H1 (cell line): ENCODE results near the gene SSBP3. TPM values are rescaled to one million over a fixed set of nuclear protein-coding genes. Genes with fewer than 3 reads are reported as not detected.

Source experiments
- CTCF ChIA-PET: fragments of 300-600 bp; sonication (Branson Sonifier 250); formaldehyde crosslinking; loops from one replicate; lab custom pipeline; 2021; ENCODE audit not compliant: partially characterized antibody; lab: Charles Lee
- POLR2A ChIA-PET: fragments of 300-600 bp; sonication (Branson Sonifier 250); formaldehyde crosslinking; loops from one replicate; lab custom pipeline; 2021; ENCODE audit warnings: inconsistent platforms; ENCODE audit not compliant: partially characterized antibody; lab: Charles Lee
- DNase-seq, 2 experiments: peaks; one replicate each; pipeline versions ENCODE4 v3.0.0 to v3.0.0-alpha.2; 2010 to 2022; ENCODE audit warnings: low spot score in 2 of 2, low read depth in 1 of 2, mixed read lengths in 1 of 2
- FAIRE-seq: peaks from 2 replicates; lab custom pipeline; 2011; peaks lifted over from hg19 to GRCh38; lab: Jason Lieb, UNC
- H2AFZ ChIP-seq: 2 replicates; pipeline ENCODE4 v1.8.1; 2012; ENCODE audit warnings: low read length, inconsistent platforms
- H2AK5ac ChIP-seq: 2 replicates; pipeline ENCODE4 v1.6.1; 2013; ENCODE audit warnings: low read depth, low read length
- H2BK120ac ChIP-seq: replicated peaks from 2 replicates; pipeline ENCODE3; 2013; ENCODE audit warnings: low read depth, low read length, inconsistent platforms
- H2BK12ac ChIP-seq: 2 replicates; pipeline ENCODE4 v1.6.1; 2013; ENCODE audit warnings: low read depth, low read length
- H2BK15ac ChIP-seq: 2 replicates; pipeline ENCODE4 v1.6.1; 2013; ENCODE audit warnings: low read length
- H2BK20ac ChIP-seq: 2 replicates; pipeline ENCODE4 v1.6.1; 2013; ENCODE audit warnings: low read length
- H2BK5ac ChIP-seq: 2 replicates; pipeline ENCODE4 v1.6.1; 2013; ENCODE audit warnings: low read depth, low read length
- H3K14ac ChIP-seq: 2 replicates; pipeline ENCODE4 v1.6.1; 2013; ENCODE audit warnings: inconsistent platforms; ENCODE audit not compliant: insufficient read length
- H3K18ac ChIP-seq: 2 replicates; pipeline ENCODE4 v1.6.1; 2013; ENCODE audit warnings: low read length; ENCODE audit errors: extremely low read depth
- H3K23ac ChIP-seq: 2 replicates; pipeline ENCODE4 v1.6.1; 2013; ENCODE audit warnings: inconsistent platforms; ENCODE audit not compliant: insufficient read length
- H3K23me2 ChIP-seq: 2 replicates; pipeline ENCODE4 v1.6.1; 2013; ENCODE audit warnings: low read depth, low read length
- H3K27ac ChIP-seq: 2 replicates; pipeline ENCODE4 v1.6.1; 2011; ENCODE audit warnings: low read depth, low read length, inconsistent platforms
- H3K27me3 ChIP-seq, 4 experiments: replicated peaks in 1 of 4; 1 replicate in 1 of 4; 2 replicates in 3 of 4; pipeline versions ENCODE4 v1.6.1 to v1.8.1; 2011 to 2013; ENCODE audit warnings: low read length in 3 of 4, mild to moderate bottlenecking in 3 of 4, inconsistent platforms in 2 of 4, mixed read lengths in 2 of 4, moderate library complexity in 1 of 4; ENCODE audit not compliant: control insufficient read depth in 3 of 4, insufficient read depth in 3 of 4; ENCODE audit errors: extremely low read depth in 1 of 4
- H3K36me3 ChIP-seq, 4 experiments: 2 replicates each; pipeline versions ENCODE4 v1.6.1 to v1.8.1; 2011 to 2013; ENCODE audit warnings: mild to moderate bottlenecking in 4 of 4, low read length in 3 of 4, moderate library complexity in 2 of 4, control low read depth in 1 of 4, inconsistent platforms in 1 of 4; ENCODE audit not compliant: insufficient read depth in 4 of 4, control insufficient read depth in 2 of 4
- H3K4ac ChIP-seq: replicated peaks from 2 replicates; pipeline ENCODE3; 2013; ENCODE audit warnings: low read length, low read depth, mixed read lengths, inconsistent platforms; ENCODE audit not compliant: insufficient read length
- H3K4me1 ChIP-seq, 4 experiments: replicated peaks in 1 of 4; 1 replicate in 1 of 4; 2 replicates in 3 of 4; pipeline versions ENCODE4 v1.6.1 to v1.8.1; 2011 to 2013; ENCODE audit warnings: low read length in 3 of 4, inconsistent platforms in 2 of 4, mixed read lengths in 1 of 4; ENCODE audit not compliant: insufficient read depth in 4 of 4, control insufficient read depth in 3 of 4
- H3K4me2 ChIP-seq, 2 experiments: 2 replicates each; pipeline versions ENCODE4 v1.6.1 to v1.8.1; 2011 to 2013; ENCODE audit warnings: low read depth in 2 of 2, low read length in 2 of 2, control low read depth in 1 of 2, inconsistent platforms in 1 of 2, mild to moderate bottlenecking in 1 of 2; ENCODE audit not compliant: insufficient read depth in 1 of 2
- H3K4me3 ChIP-seq, 4 experiments: fragments of 200-600, 300-600 bp in 1 of 4; sonication (generic), shearing (Covaris generic), sonication (Bioruptor Twin) in 1 of 4; 2 replicates each; pipeline versions ENCODE4 v1.5.1 to v1.8.1; 2011 to 2016; ENCODE audit warnings: low read length in 4 of 4, low read depth in 3 of 4, control low read depth in 2 of 4, inconsistent platforms in 2 of 4, mild to moderate bottlenecking in 2 of 4, mixed read lengths in 1 of 4, moderate library complexity in 1 of 4; ENCODE audit not compliant: insufficient read depth in 2 of 4; ENCODE audit errors: extremely low read depth in 1 of 4
- H3K56ac ChIP-seq: replicated peaks from 2 replicates; pipeline ENCODE3; 2013; ENCODE audit warnings: low read depth, mild to moderate bottlenecking, mixed read lengths, low read length, inconsistent platforms; ENCODE audit not compliant: insufficient read length
- H3K79me1 ChIP-seq: 2 replicates; pipeline ENCODE4 v1.6.1; 2013; ENCODE audit warnings: low read depth, low read length, control low read depth
- H3K79me2 ChIP-seq, 2 experiments: 2 replicates each; pipeline versions ENCODE4 v1.6.1 to v1.8.1; 2012 to 2013; ENCODE audit warnings: low read length in 2 of 2, mild to moderate bottlenecking in 2 of 2, inconsistent platforms in 1 of 2; ENCODE audit not compliant: insufficient read depth in 2 of 2, control insufficient read depth in 1 of 2
- H3K9ac ChIP-seq, 4 experiments: replicated peaks in 1 of 4; 1 replicate in 1 of 4; 2 replicates in 3 of 4; pipeline versions ENCODE4 v1.6.1 to v1.8.1; 2011 to 2013; ENCODE audit warnings: low read depth in 3 of 4, low read length in 3 of 4, control low read depth in 2 of 4, mild to moderate bottlenecking in 2 of 4, moderate library complexity in 2 of 4, inconsistent platforms in 1 of 4; ENCODE audit errors: extremely low read depth in 1 of 4
- H3K9me3 ChIP-seq, 2 experiments: 2 replicates each; pipeline versions ENCODE4 v1.6.1 to v1.8.1; 2012 to 2013; ENCODE audit warnings: mild to moderate bottlenecking in 2 of 2, moderate library complexity in 2 of 2, control low read depth in 1 of 2, inconsistent platforms in 1 of 2, low read depth in 1 of 2, low read length in 1 of 2, mixed read lengths in 1 of 2; ENCODE audit not compliant: insufficient read depth in 2 of 2
- H4K20me1 ChIP-seq, 2 experiments: replicated peaks in 1 of 2; 2 replicates each; pipeline versions ENCODE3 to v1.8.1; 2011 to 2013; ENCODE audit warnings: inconsistent platforms in 2 of 2, low read length in 2 of 2, mild to moderate bottlenecking in 1 of 2; ENCODE audit not compliant: insufficient read depth in 2 of 2, control insufficient read depth in 1 of 2
- H4K5ac ChIP-seq: 2 replicates; pipeline ENCODE4 v1.6.1; 2013; ENCODE audit warnings: low read length, low read depth, mixed read lengths, inconsistent platforms; ENCODE audit not compliant: insufficient read length
- H4K8ac ChIP-seq: 2 replicates; pipeline ENCODE4 v1.8.0; 2013; ENCODE audit warnings: mild to moderate bottlenecking, moderate library complexity, low read length, inconsistent platforms; ENCODE audit not compliant: insufficient read depth; ENCODE audit errors: extremely low read depth
- H4K91ac ChIP-seq: replicated peaks from 2 replicates; pipeline ENCODE3; 2013; ENCODE audit warnings: low read length, mixed read lengths, inconsistent platforms; ENCODE audit not compliant: insufficient read length
- RFX5 ChIP-seq: IDR thresholded peaks from 2 replicates; pipeline ENCODE4 v1.6.1; 2011; ENCODE audit warnings: low read depth, low read length, improper control_type of control experiment, borderline replicate concordance
- WGBS, 2 experiments: shearing (Covaris generic) in 1 of 2; methylation state at CpG; one replicate each; pipeline versions ENCODE4 v1.1.6 to v1.1.7; 2013 to 2015; ENCODE audit warnings: low lambda C conversion rate in 2 of 2, mixed read lengths in 2 of 2, inconsistent platforms in 1 of 2, low coverage in 1 of 2, missing lambda C conversion rate in 1 of 2; ENCODE audit not compliant: insufficient replicate concordance in 2 of 2, insufficient coverage in 1 of 2, insufficient read length in 1 of 2; ENCODE audit errors: extremely low coverage in 1 of 2, missing lambda C conversion rate in 1 of 2; 5-methylcytosine and 5-hydroxymethylcytosine counted together
- polyA plus RNA-seq, 7 experiments: library from polyadenylated mRNA; depleted of rRNA in 3 of 7; stranded (reverse) in 5 of 7; unstranded in 2 of 7; fragments of >200 nt in 5 of 7; fragments of 200-250 nt in 2 of 7; gene quantifications; 1 replicate in 5 of 7; 2 replicates in 1 of 7; 4 replicates in 1 of 7; pipeline versions ENCODE4 v1.2.1 to v1.2.3, GENCODE V29; 2011 to 2013; ENCODE audit warnings: missing spikeins in 2 of 7, mixed read lengths in 2 of 7
- total RNA-seq: library from RNA; stranded (reverse); fragmentation: NEBNext Ultra II Directional; extraction: Animal tissue kit (Norgen Biotek cat#: 25700); gene quantifications from 2 replicates; pipeline ENCODE4 v1.2.1, GENCODE V29; 2021
- TF ChIP-seq, protein P1 (sequence below): IDR thresholded peaks from 2 replicates; pipeline ENCODE4 v1.6.1; 2012; ENCODE audit warnings: low read length, inconsistent platforms

Gene SSBP3
- total and polyA plus RNA-seq, 2 of the 8 experiments (the other 6 are each of a cell fraction or from before 2014, with no cell fraction given) = 99.7 to 133 TPM

DNA sequence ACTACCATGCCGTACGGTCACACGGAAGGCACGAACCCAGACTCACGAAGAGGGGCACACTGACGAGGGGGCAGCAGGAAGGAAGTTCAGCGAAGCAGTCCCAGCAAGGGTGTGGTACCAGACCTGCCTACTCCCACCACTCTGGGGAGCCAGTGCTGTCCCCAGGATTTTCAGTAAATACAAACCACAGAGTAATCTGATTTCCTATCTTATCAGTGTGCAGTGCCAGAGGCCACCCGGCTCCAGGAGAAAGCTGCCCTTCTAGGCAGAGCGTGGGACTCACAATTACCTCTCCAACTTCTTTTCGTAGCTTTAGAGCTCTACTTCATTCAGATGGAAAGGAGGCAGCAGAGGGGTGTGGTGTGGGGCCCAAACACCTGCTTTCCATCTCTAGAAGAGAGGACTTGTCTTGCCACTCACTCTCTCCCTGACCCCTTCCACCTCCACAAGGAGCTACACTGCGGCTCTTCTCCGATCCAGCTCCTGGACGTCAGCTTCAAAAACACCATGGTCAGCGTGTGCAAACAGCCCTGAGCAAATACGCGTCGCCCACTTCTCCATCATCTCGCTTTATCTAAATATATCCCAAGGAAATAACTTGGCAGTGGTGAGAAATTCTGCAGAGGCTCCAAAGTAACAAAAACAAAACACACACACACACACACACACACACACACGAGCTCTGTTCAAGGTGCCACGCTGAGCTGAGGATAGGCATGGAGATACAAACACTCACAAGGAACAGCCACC, 107.7 kb downstream of the SSBP3 start:
- Histone ChIP-seq H2AK5ac (peak overlapping the region; percentile 78), H3K23ac (no peak overlapping the region), H3K36me3 (no peaks in the 10 kb centered on the region), H4K8ac (no peak overlapping the region; the same call in 1 of the 2 replicates), H3K4me2 (peak overlapping the region; percentile 19 to 20; a peak in 3 of 4 replicates), H3K23me2 (no peaks in the 10 kb centered on the region), H4K20me1 (peaks cover 22 to 39% of the 10 kb centered on the region in 2 experiments), H2BK20ac (0 out of 2 replicates have a peak overlapping the region, but pooled peaks have one; percentile 21), H3K4me3 (no peak overlapping the region), H3K27me3 (no peaks in the 10 kb centered on the region), H3K18ac (no peak overlapping the region), H3K56ac (no peak overlapping the region), H3K27ac (no peak overlapping the region), H3K4me1 (peaks cover 9 to 30% (median 19%) of the 10 kb centered on the region in 4 experiments), H2BK120ac (no peak overlapping the region), H4K91ac (peak overlapping the region; percentile 36), H2BK15ac (no peak overlapping the region), H3K79me1 (peaks cover 51% of the 10 kb centered on the region), H3K14ac (no peak overlapping the region), H4K5ac (peak overlapping the region; percentile 23), H2BK5ac (no peak overlapping the region), H2AFZ (no peak overlapping the region), H3K79me2 (peaks cover 4 to 96% of the 10 kb centered on the region in 2 experiments; a peak in 3 of 4 replicates), H2BK12ac (no peak overlapping the region), H3K9me3 (no peaks in the 10 kb centered on the region), H3K4ac (no peak overlapping the region), H3K9ac (peak overlapping the region in 1 of 4 experiments; percentile 18; a peak in 1 of 7 replicates)
- peak; percentile 50 for FAIRE-seq
- no peak for DNase-seq
- CTCF ChIA-PET = interaction anchor here (0.6 to 7.6 kb wide), 13 partner anchors 10 to 494 kb away, joined by 3 to 63 read pairs (median 4); no protein-coding TSS in a partner anchor
- WGBS, 2 experiments = 81% methylated on average over 20 of the region's 20 CpGs; no CpG with 5 or more reads in 1 of the 2 experiments
- POLR2A ChIA-PET = interaction anchor here (0.7 to 4.8 kb wide), 3 partner anchors 11 to 87 kb away, joined by 3 to 24 read pairs (median 3); no protein-coding TSS in a partner anchor
- no peak for TF ChIP-seq RFX5
- TF ChIP-seq, protein P1, sequence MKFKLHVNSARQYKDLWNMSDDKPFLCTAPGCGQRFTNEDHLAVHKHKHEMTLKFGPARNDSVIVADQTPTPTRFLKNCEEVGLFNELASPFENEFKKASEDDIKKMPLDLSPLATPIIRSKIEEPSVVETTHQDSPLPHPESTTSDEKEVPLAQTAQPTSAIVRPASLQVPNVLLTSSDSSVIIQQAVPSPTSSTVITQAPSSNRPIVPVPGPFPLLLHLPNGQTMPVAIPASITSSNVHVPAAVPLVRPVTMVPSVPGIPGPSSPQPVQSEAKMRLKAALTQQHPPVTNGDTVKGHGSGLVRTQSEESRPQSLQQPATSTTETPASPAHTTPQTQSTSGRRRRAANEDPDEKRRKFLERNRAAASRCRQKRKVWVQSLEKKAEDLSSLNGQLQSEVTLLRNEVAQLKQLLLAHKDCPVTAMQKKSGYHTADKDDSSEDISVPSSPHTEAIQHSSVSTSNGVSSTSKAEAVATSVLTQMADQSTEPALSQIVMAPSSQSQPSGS = no peak
